H1 (cell line): ENCODE data around the gene OLA1. TPM values are rescaled to one million over a fixed set of nuclear protein-coding genes. Genes with fewer than 3 reads are reported as not detected.

Source experiments
- CTCF ChIA-PET: fragments of 300-600 bp; sonication (Branson Sonifier 250); formaldehyde crosslinking; loops from one replicate; lab custom pipeline; 2021; ENCODE audit not compliant: partially characterized antibody; lab: Charles Lee
- POLR2A ChIA-PET: fragments of 300-600 bp; sonication (Branson Sonifier 250); formaldehyde crosslinking; loops from one replicate; lab custom pipeline; 2021; ENCODE audit warnings: inconsistent platforms; ENCODE audit not compliant: partially characterized antibody; lab: Charles Lee
- DNase-seq, 2 experiments: peaks; one replicate each; pipeline versions ENCODE4 v3.0.0 to v3.0.0-alpha.2; 2010 to 2022; ENCODE audit warnings: low spot score in 2 of 2, low read depth in 1 of 2, mixed read lengths in 1 of 2
- FAIRE-seq: peaks from 2 replicates; lab custom pipeline; 2011; peaks lifted over from hg19 to GRCh38; lab: Jason Lieb, UNC
- H2AFZ ChIP-seq: 2 replicates; pipeline ENCODE4 v1.8.1; 2012; ENCODE audit warnings: low read length, inconsistent platforms
- H2AK5ac ChIP-seq: 2 replicates; pipeline ENCODE4 v1.6.1; 2013; ENCODE audit warnings: low read depth, low read length
- H2BK120ac ChIP-seq: replicated peaks from 2 replicates; pipeline ENCODE3; 2013; ENCODE audit warnings: low read depth, low read length, inconsistent platforms
- H2BK12ac ChIP-seq: 2 replicates; pipeline ENCODE4 v1.6.1; 2013; ENCODE audit warnings: low read depth, low read length
- H2BK15ac ChIP-seq: 2 replicates; pipeline ENCODE4 v1.6.1; 2013; ENCODE audit warnings: low read length
- H2BK20ac ChIP-seq: 2 replicates; pipeline ENCODE4 v1.6.1; 2013; ENCODE audit warnings: low read length
- H2BK5ac ChIP-seq: 2 replicates; pipeline ENCODE4 v1.6.1; 2013; ENCODE audit warnings: low read depth, low read length
- H3K14ac ChIP-seq: 2 replicates; pipeline ENCODE4 v1.6.1; 2013; ENCODE audit warnings: inconsistent platforms; ENCODE audit not compliant: insufficient read length
- H3K18ac ChIP-seq: 2 replicates; pipeline ENCODE4 v1.6.1; 2013; ENCODE audit warnings: low read length; ENCODE audit errors: extremely low read depth
- H3K23ac ChIP-seq: 2 replicates; pipeline ENCODE4 v1.6.1; 2013; ENCODE audit warnings: inconsistent platforms; ENCODE audit not compliant: insufficient read length
- H3K23me2 ChIP-seq: 2 replicates; pipeline ENCODE4 v1.6.1; 2013; ENCODE audit warnings: low read depth, low read length
- H3K27ac ChIP-seq: 2 replicates; pipeline ENCODE4 v1.6.1; 2011; ENCODE audit warnings: low read depth, low read length, inconsistent platforms
- H3K27me3 ChIP-seq, 4 experiments: replicated peaks in 1 of 4; 1 replicate in 1 of 4; 2 replicates in 3 of 4; pipeline versions ENCODE4 v1.6.1 to v1.8.1; 2011 to 2013; ENCODE audit warnings: low read length in 3 of 4, mild to moderate bottlenecking in 3 of 4, inconsistent platforms in 2 of 4, mixed read lengths in 2 of 4, moderate library complexity in 1 of 4; ENCODE audit not compliant: control insufficient read depth in 3 of 4, insufficient read depth in 3 of 4; ENCODE audit errors: extremely low read depth in 1 of 4
- H3K36me3 ChIP-seq, 4 experiments: 2 replicates each; pipeline versions ENCODE4 v1.6.1 to v1.8.1; 2011 to 2013; ENCODE audit warnings: mild to moderate bottlenecking in 4 of 4, low read length in 3 of 4, moderate library complexity in 2 of 4, control low read depth in 1 of 4, inconsistent platforms in 1 of 4; ENCODE audit not compliant: insufficient read depth in 4 of 4, control insufficient read depth in 2 of 4
- H3K4ac ChIP-seq: replicated peaks from 2 replicates; pipeline ENCODE3; 2013; ENCODE audit warnings: low read length, low read depth, mixed read lengths, inconsistent platforms; ENCODE audit not compliant: insufficient read length
- H3K4me1 ChIP-seq, 4 experiments: replicated peaks in 1 of 4; 1 replicate in 1 of 4; 2 replicates in 3 of 4; pipeline versions ENCODE4 v1.6.1 to v1.8.1; 2011 to 2013; ENCODE audit warnings: low read length in 3 of 4, inconsistent platforms in 2 of 4, mixed read lengths in 1 of 4; ENCODE audit not compliant: insufficient read depth in 4 of 4, control insufficient read depth in 3 of 4
- H3K4me2 ChIP-seq, 2 experiments: 2 replicates each; pipeline versions ENCODE4 v1.6.1 to v1.8.1; 2011 to 2013; ENCODE audit warnings: low read depth in 2 of 2, low read length in 2 of 2, control low read depth in 1 of 2, inconsistent platforms in 1 of 2, mild to moderate bottlenecking in 1 of 2; ENCODE audit not compliant: insufficient read depth in 1 of 2
- H3K4me3 ChIP-seq, 4 experiments: fragments of 200-600, 300-600 bp in 1 of 4; sonication (generic), shearing (Covaris generic), sonication (Bioruptor Twin) in 1 of 4; 2 replicates each; pipeline versions ENCODE4 v1.5.1 to v1.8.1; 2011 to 2016; ENCODE audit warnings: low read length in 4 of 4, low read depth in 3 of 4, control low read depth in 2 of 4, inconsistent platforms in 2 of 4, mild to moderate bottlenecking in 2 of 4, mixed read lengths in 1 of 4, moderate library complexity in 1 of 4; ENCODE audit not compliant: insufficient read depth in 2 of 4; ENCODE audit errors: extremely low read depth in 1 of 4
- H3K56ac ChIP-seq: replicated peaks from 2 replicates; pipeline ENCODE3; 2013; ENCODE audit warnings: low read depth, mild to moderate bottlenecking, mixed read lengths, low read length, inconsistent platforms; ENCODE audit not compliant: insufficient read length
- H3K79me1 ChIP-seq: 2 replicates; pipeline ENCODE4 v1.6.1; 2013; ENCODE audit warnings: low read depth, low read length, control low read depth
- H3K79me2 ChIP-seq, 2 experiments: 2 replicates each; pipeline versions ENCODE4 v1.6.1 to v1.8.1; 2012 to 2013; ENCODE audit warnings: low read length in 2 of 2, mild to moderate bottlenecking in 2 of 2, inconsistent platforms in 1 of 2; ENCODE audit not compliant: insufficient read depth in 2 of 2, control insufficient read depth in 1 of 2
- H3K9ac ChIP-seq, 4 experiments: replicated peaks in 1 of 4; 1 replicate in 1 of 4; 2 replicates in 3 of 4; pipeline versions ENCODE4 v1.6.1 to v1.8.1; 2011 to 2013; ENCODE audit warnings: low read depth in 3 of 4, low read length in 3 of 4, control low read depth in 2 of 4, mild to moderate bottlenecking in 2 of 4, moderate library complexity in 2 of 4, inconsistent platforms in 1 of 4; ENCODE audit errors: extremely low read depth in 1 of 4
- H3K9me3 ChIP-seq, 2 experiments: 2 replicates each; pipeline versions ENCODE4 v1.6.1 to v1.8.1; 2012 to 2013; ENCODE audit warnings: mild to moderate bottlenecking in 2 of 2, moderate library complexity in 2 of 2, control low read depth in 1 of 2, inconsistent platforms in 1 of 2, low read depth in 1 of 2, low read length in 1 of 2, mixed read lengths in 1 of 2; ENCODE audit not compliant: insufficient read depth in 2 of 2
- H4K20me1 ChIP-seq, 2 experiments: replicated peaks in 1 of 2; 2 replicates each; pipeline versions ENCODE3 to v1.8.1; 2011 to 2013; ENCODE audit warnings: inconsistent platforms in 2 of 2, low read length in 2 of 2, mild to moderate bottlenecking in 1 of 2; ENCODE audit not compliant: insufficient read depth in 2 of 2, control insufficient read depth in 1 of 2
- H4K5ac ChIP-seq: 2 replicates; pipeline ENCODE4 v1.6.1; 2013; ENCODE audit warnings: low read length, low read depth, mixed read lengths, inconsistent platforms; ENCODE audit not compliant: insufficient read length
- H4K8ac ChIP-seq: 2 replicates; pipeline ENCODE4 v1.8.0; 2013; ENCODE audit warnings: mild to moderate bottlenecking, moderate library complexity, low read length, inconsistent platforms; ENCODE audit not compliant: insufficient read depth; ENCODE audit errors: extremely low read depth
- H4K91ac ChIP-seq: replicated peaks from 2 replicates; pipeline ENCODE3; 2013; ENCODE audit warnings: low read length, mixed read lengths, inconsistent platforms; ENCODE audit not compliant: insufficient read length
- POLR2AphosphoS5 ChIP-seq: IDR thresholded peaks from 2 replicates; pipeline ENCODE4 v1.6.1; 2011; ENCODE audit warnings: low read depth, low read length
- SP2 ChIP-seq: IDR thresholded peaks from 2 replicates; pipeline ENCODE4 v1.6.1; 2012; ENCODE audit warnings: mild to moderate bottlenecking, low read length, inconsistent platforms
- SP4 ChIP-seq: IDR thresholded peaks from 2 replicates; pipeline ENCODE4 v1.6.1; 2012; ENCODE audit warnings: low read length, inconsistent platforms
- TEAD4 ChIP-seq: IDR thresholded peaks from 2 replicates; pipeline ENCODE4 v1.6.1; 2012; ENCODE audit warnings: low read depth, low read length, inconsistent platforms, mixed read lengths
- WGBS, 2 experiments: shearing (Covaris generic) in 1 of 2; methylation state at CpG; one replicate each; pipeline versions ENCODE4 v1.1.6 to v1.1.7; 2013 to 2015; ENCODE audit warnings: low lambda C conversion rate in 2 of 2, mixed read lengths in 2 of 2, inconsistent platforms in 1 of 2, low coverage in 1 of 2, missing lambda C conversion rate in 1 of 2; ENCODE audit not compliant: insufficient replicate concordance in 2 of 2, insufficient coverage in 1 of 2, insufficient read length in 1 of 2; ENCODE audit errors: extremely low coverage in 1 of 2, missing lambda C conversion rate in 1 of 2; 5-methylcytosine and 5-hydroxymethylcytosine counted together
- polyA plus RNA-seq, 7 experiments: library from polyadenylated mRNA; depleted of rRNA in 3 of 7; stranded (reverse) in 5 of 7; unstranded in 2 of 7; fragments of >200 nt in 5 of 7; fragments of 200-250 nt in 2 of 7; gene quantifications; 1 replicate in 5 of 7; 2 replicates in 1 of 7; 4 replicates in 1 of 7; pipeline versions ENCODE4 v1.2.1 to v1.2.3, GENCODE V29; 2011 to 2013; ENCODE audit warnings: missing spikeins in 2 of 7, mixed read lengths in 2 of 7
- total RNA-seq: library from RNA; stranded (reverse); fragmentation: NEBNext Ultra II Directional; extraction: Animal tissue kit (Norgen Biotek cat#: 25700); gene quantifications from 2 replicates; pipeline ENCODE4 v1.2.1, GENCODE V29; 2021

The OLA1 gene
- total and polyA plus RNA-seq, 2 of the 8 experiments (the other 6 are each of a cell fraction or from before 2014, with no cell fraction given) = 39.3 to 158 TPM

GRCh38 chr2:174059178-174059883 is 189.0 kb downstream of the OLA1 start:
- no peak overlapping the region for H4K5ac ChIP-seq
- H2BK20ac ChIP-seq = no peak overlapping the region
- no peak overlapping the region for H2BK5ac ChIP-seq
- no peak overlapping the region for H3K56ac ChIP-seq
- FAIRE-seq = no peak
- H2BK12ac ChIP-seq = no peak overlapping the region
- CTCF ChIA-PET = interaction anchor here (0.8 to 3.3 kb wide), 3 partner anchors 11 to 23 kb away, joined by 3 to 13 read pairs (median 3); no protein-coding TSS in a partner anchor
- H3K23ac ChIP-seq = no peak overlapping the region
- 87% methylated on average over 6 of the region's 6 CpGs; no CpG with 5 or more reads in 1 of the 2 experiments for WGBS, 2 experiments
- no peaks in the 10 kb centered on the region for H3K27me3 ChIP-seq
- H3K14ac ChIP-seq = no peak overlapping the region
- H3K4me3 ChIP-seq = no peak overlapping the region
- no peaks in the 10 kb centered on the region for H3K79me1 ChIP-seq
- H3K36me3 ChIP-seq = no peaks in the 10 kb centered on the region
- H3K4me2 ChIP-seq = no peak overlapping the region
- no peak overlapping the region for H4K91ac ChIP-seq
- no peak for DNase-seq
- H3K4me1 ChIP-seq = peaks cover 0 to 12% (median 4%) of the 10 kb centered on the region in 4 experiments; a peak in 3 of 7 replicates
- no peaks in the 10 kb centered on the region for H4K20me1 ChIP-seq
- no peak overlapping the region for H2BK120ac ChIP-seq
- no peak overlapping the region for H3K27ac ChIP-seq
- H2BK15ac ChIP-seq = no peak overlapping the region
- TF ChIP-seq SP4 (no peak), POLR2AphosphoS5 (no peak), SP2 (no peak), TEAD4 (no peak)
- TF ChIP-seq, all 59 proteins: peak for 0
- H2AK5ac ChIP-seq = no peak overlapping the region
- H3K18ac ChIP-seq = no peak overlapping the region
- no peak overlapping the region for H4K8ac ChIP-seq
- no peaks in the 10 kb centered on the region for H3K79me2 ChIP-seq
- no peaks in the 10 kb centered on the region for H3K23me2 ChIP-seq
- no peak overlapping the region for H3K4ac ChIP-seq
- H3K9ac ChIP-seq = no peak overlapping the region
- H2AFZ ChIP-seq = no peak overlapping the region
- H3K9me3 ChIP-seq = peaks cover 4 to 7% of the 10 kb centered on the region in 2 experiments; a peak in 3 of 4 replicates
- POLR2A ChIA-PET = interaction anchor here (2.0 kb wide), 1 partner anchor 95 kb away, joined by 4 read pairs; no protein-coding TSS in a partner anchor
